ENCODE results near the gene SPRR2D.
"Not testable (repeated sequence)": the region's sequence is repeated elsewhere in the genome, so short reads cannot be mapped to it uniquely, and the experiment has no call there.

Gene SPRR2D

DNA sequence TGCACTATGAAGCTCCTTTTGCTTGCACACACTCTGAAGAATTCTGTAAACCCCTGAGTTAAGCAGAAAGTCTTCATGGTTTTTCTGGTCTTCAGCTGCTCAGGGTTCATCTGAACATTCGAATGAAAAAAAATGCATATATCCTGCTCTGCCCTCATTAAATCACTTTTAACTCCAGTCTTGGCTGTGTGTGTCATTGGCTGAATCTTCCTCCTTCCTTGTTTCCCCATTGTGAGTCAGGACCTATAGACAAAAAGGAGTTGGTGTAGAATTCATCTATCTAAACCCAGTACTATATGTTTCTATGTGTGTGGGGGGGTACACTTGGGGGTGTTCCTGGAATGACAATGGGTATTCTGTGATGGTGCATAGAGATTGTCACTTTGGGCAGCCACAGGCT lies 16.5 kb downstream of the SPRR2D start:
- TF ChIP-seq, protein P1, sequence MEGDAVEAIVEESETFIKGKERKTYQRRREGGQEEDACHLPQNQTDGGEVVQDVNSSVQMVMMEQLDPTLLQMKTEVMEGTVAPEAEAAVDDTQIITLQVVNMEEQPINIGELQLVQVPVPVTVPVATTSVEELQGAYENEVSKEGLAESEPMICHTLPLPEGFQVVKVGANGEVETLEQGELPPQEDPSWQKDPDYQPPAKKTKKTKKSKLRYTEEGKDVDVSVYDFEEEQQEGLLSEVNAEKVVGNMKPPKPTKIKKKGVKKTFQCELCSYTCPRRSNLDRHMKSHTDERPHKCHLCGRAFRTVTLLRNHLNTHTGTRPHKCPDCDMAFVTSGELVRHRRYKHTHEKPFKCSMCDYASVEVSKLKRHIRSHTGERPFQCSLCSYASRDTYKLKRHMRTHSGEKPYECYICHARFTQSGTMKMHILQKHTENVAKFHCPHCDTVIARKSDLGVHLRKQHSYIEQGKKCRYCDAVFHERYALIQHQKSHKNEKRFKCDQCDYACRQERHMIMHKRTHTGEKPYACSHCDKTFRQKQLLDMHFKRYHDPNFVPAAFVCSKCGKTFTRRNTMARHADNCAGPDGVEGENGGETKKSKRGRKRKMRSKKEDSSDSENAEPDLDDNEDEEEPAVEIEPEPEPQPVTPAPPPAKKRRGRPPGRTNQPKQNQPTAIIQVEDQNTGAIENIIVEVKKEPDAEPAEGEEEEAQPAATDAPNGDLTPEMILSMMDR (conservative IDR thresholded peaks at IDR 0.05; ENCODE audit: low read depth, low read length): no peak
- Histone ChIP-seq H3K4me1 (ENCODE audit: low read depth, poor library complexity, severe bottlenecking) (no peaks in the 10 kb centered on the region), H3K9ac (no peak overlapping the region), H3K27ac (no peak overlapping the region), H4K20me1 (ENCODE audit: insufficient read depth) (no peaks in the 10 kb centered on the region), H3K79me2 (ENCODE audit: insufficient read depth, low read depth) (no peaks in the 10 kb centered on the region), H3K36me3 (ENCODE audit: insufficient read depth) (no peaks in the 10 kb centered on the region), H3K4me2 (no peak overlapping the region), H3K4me3 (IDR thresholded peaks at IDR 0.05; ENCODE audit: insufficient read depth, low read depth, low read length) (no peak overlapping the region), H2AFZ (ENCODE audit: low read depth) (no peak overlapping the region), H3K27me3 (ENCODE audit: insufficient read depth, low read depth) (no peaks in the 10 kb centered on the region)

DNA sequence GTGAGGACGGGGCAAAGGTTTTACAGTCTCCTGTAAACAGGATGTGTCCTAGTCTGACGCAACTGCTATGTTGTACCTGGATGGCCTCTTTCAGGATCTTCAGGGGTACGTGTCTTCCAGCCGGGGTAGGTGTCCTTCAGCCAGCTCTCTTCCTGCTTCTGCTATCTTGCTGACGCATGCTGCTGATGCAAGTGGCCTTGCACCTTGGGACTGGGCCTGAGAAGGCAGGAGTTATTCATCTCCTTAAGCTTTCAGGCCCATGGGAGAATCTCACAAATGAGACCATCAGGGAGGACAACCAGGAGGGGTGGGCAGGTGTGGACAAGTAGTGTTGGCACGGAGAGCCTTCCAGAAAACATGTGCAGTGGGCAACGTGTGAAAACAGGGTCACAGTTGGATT lies 17.8 kb downstream of the SPRR2D start:
- no peaks in the 10 kb centered on the region for H3K79me2 ChIP-seq (ENCODE audit: insufficient read depth, low read depth)
- no peaks in the 10 kb centered on the region for H3K36me3 ChIP-seq (ENCODE audit: insufficient read depth)
- H3K4me1 ChIP-seq (ENCODE audit: low read depth, poor library complexity, severe bottlenecking): no peaks in the 10 kb centered on the region
- H3K27ac ChIP-seq: no peak overlapping the region
- H3K9ac ChIP-seq: no peak overlapping the region
- H2AFZ ChIP-seq (ENCODE audit: low read depth): no peak overlapping the region
- no peak overlapping the region for H3K4me2 ChIP-seq
- H3K27me3 ChIP-seq (ENCODE audit: insufficient read depth, low read depth): no peaks in the 10 kb centered on the region
- TF ChIP-seq, protein P1 (conservative IDR thresholded peaks at IDR 0.05; ENCODE audit: low read depth, low read length): no peak
- H3K4me3 ChIP-seq (IDR thresholded peaks at IDR 0.05; ENCODE audit: insufficient read depth, low read depth, low read length): no peak overlapping the region
- no peaks in the 10 kb centered on the region for H4K20me1 ChIP-seq (ENCODE audit: insufficient read depth)

DNA sequence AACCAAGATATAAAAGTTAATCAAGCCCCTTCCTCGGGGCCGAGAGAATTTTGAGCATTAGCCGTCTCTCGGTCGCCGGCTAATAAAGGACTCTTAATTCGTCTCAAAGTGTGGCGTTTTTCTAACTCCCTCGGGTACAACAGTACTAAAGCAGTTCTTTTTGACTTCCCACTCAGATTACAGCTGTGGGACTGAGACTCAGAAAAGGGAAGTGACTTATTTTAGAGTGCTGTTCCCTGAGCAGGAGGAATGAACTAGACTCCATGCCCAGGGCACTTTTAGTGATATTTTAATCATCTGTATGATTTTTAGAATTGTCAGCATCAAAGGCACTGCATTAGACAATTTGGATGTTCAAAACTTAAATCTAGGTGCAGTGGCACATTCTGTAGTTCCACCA lies 18.6 kb downstream of the SPRR2D start:
- H3K4me1 ChIP-seq (ENCODE audit: low read depth, poor library complexity, severe bottlenecking); H3K79me2 ChIP-seq (ENCODE audit: insufficient read depth, low read depth); H3K4me2 ChIP-seq; H4K20me1 ChIP-seq (ENCODE audit: insufficient read depth); H3K27ac ChIP-seq; H2AFZ ChIP-seq (ENCODE audit: low read depth); H3K36me3 ChIP-seq (ENCODE audit: insufficient read depth); H3K4me3 ChIP-seq (IDR thresholded peaks at IDR 0.05; ENCODE audit: insufficient read depth, low read depth, low read length); H3K27me3 ChIP-seq (ENCODE audit: insufficient read depth, low read depth); H3K9ac ChIP-seq: not testable (repeated sequence)

GRCh38 chr1:153021829-153022228 lies 19.1 kb downstream of the SPRR2D start:
- not testable (repeated sequence) for H3K4me3 ChIP-seq (IDR thresholded peaks at IDR 0.05; ENCODE audit: insufficient read depth, low read depth, low read length); H4K20me1 ChIP-seq (ENCODE audit: insufficient read depth); H3K36me3 ChIP-seq (ENCODE audit: insufficient read depth); H3K79me2 ChIP-seq (ENCODE audit: insufficient read depth, low read depth); H3K9ac ChIP-seq; H3K4me1 ChIP-seq (ENCODE audit: low read depth, poor library complexity, severe bottlenecking); H3K27ac ChIP-seq; H3K27me3 ChIP-seq (ENCODE audit: insufficient read depth, low read depth); H3K4me2 ChIP-seq; H2AFZ ChIP-seq (ENCODE audit: low read depth)

DNA sequence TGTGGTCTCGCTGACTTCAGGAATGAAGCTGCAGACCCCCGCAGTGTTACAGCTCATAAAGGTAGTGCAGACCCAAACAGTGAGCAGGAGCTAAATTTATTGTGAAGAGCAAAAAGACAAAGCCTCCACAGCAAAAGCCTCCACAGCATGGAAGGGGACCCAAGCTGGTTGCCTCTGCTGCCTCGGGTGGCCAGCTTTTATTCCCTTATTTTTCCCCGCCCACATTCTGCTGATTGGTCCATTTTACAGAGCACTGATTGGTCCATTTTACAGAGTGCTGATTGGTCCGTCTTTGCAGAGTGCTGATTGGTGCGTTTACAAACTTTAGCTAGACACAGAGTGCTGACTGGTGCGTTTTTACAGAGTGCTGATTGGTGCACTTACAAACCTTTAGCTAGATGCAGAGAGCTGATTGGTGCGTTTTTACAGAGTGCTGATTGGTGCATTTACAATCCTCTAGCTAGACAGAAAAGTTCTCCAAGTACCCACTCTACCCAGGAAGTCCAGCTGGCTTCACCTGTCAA lies 29.6 kb downstream of the SPRR2D start:
- H3K4me3 ChIP-seq (IDR thresholded peaks at IDR 0.05; ENCODE audit: insufficient read depth, low read depth, low read length); H3K4me1 ChIP-seq (ENCODE audit: low read depth, poor library complexity, severe bottlenecking); H2AFZ ChIP-seq (ENCODE audit: low read depth); H3K36me3 ChIP-seq (ENCODE audit: insufficient read depth); H4K20me1 ChIP-seq (ENCODE audit: insufficient read depth); H3K4me2 ChIP-seq; H3K27me3 ChIP-seq (ENCODE audit: insufficient read depth, low read depth); H3K79me2 ChIP-seq (ENCODE audit: insufficient read depth, low read depth); H3K9ac ChIP-seq; H3K27ac ChIP-seq: not testable (repeated sequence)

- Histone ChIP-seq H3K4me3 (IDR thresholded peaks at IDR 0.05; ENCODE audit: insufficient read depth, low read depth, low read length) (no peak within 1 kb of the TSS), H3K79me2 (ENCODE audit: insufficient read depth, low read depth) (no peaks in the 10 kb centered on the region), H3K4me2 (no peak within 1 kb of the TSS), H3K4me1 (ENCODE audit: low read depth, poor library complexity, severe bottlenecking) (no peaks in the 10 kb centered on the region), H3K27ac (no peak within 1 kb of the TSS), H2AFZ (ENCODE audit: low read depth) (no peak within 1 kb of the TSS), H3K9ac (no peak within 1 kb of the TSS), H4K20me1 (ENCODE audit: insufficient read depth) (no peaks in the 10 kb centered on the region), H3K36me3 (ENCODE audit: insufficient read depth) (no peaks in the 10 kb centered on the region), H3K27me3 (ENCODE audit: insufficient read depth, low read depth) (no peaks in the 10 kb centered on the region)
- TF ChIP-seq, protein P1 (conservative IDR thresholded peaks at IDR 0.05; ENCODE audit: low read depth, low read length): no peak
Observed at GRCh38 chr1:153001382-153001781, 39.5 kb downstream of the SPRR2D start, which contains the start of gene SPRR3. TSS of gene SPRR3 (plus strand) at chr1:153001749. CDS start at chr1:153003021, 1,272 bp downstream.

All from KMS-11 (cell line).